ENCODE results near the gene RLIM. TPM values are rescaled to one million over a fixed set of nuclear protein-coding genes. Genes with fewer than 3 reads are reported as not detected.
A peak's percentile ranks its signal among the peaks of the same experiment; 100 is the strongest.

The RLIM gene
- total RNA-seq, 2 experiments from 2014 or later = 30.0 to 31.5 TPM

DNA sequence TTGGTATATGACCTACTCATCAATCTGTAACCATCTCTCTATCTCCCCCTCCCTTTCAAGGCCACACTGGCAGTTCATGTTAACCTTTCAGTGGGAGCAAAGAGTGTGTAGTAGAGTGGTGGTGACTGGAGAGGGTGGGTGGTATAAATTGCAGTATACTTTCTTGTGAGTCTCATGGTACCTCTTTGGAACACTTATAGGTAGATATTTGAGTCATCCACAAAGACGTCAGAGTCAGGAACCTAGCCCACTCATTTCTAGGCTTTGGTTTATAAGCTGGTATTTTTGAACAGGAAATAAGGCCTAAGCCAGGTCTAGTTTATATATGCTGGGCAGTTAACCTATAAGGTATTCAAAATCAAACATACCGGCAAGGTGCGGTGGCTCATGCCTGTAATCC is 36.3 kb downstream of the RLIM start:
- no peak overlapping the region for H3K27ac Mint-ChIP-seq
- DNase-seq = no peak
- POLR2A ChIA-PET = no interaction called here
- no peak overlapping the region for H3K4me3 Mint-ChIP-seq
- H3K27me3 Mint-ChIP-seq = no peaks in the 10 kb centered on the region
- H3K9me3 Mint-ChIP-seq = no peaks in the 10 kb centered on the region
- CTCF ChIA-PET = no interaction called here
- H3K36me3 Mint-ChIP-seq (ENCODE audit: low read depth) = peaks cover 2% of the 10 kb centered on the region
- peaks cover 4% of the 10 kb centered on the region for H3K4me1 Mint-ChIP-seq

DNA sequence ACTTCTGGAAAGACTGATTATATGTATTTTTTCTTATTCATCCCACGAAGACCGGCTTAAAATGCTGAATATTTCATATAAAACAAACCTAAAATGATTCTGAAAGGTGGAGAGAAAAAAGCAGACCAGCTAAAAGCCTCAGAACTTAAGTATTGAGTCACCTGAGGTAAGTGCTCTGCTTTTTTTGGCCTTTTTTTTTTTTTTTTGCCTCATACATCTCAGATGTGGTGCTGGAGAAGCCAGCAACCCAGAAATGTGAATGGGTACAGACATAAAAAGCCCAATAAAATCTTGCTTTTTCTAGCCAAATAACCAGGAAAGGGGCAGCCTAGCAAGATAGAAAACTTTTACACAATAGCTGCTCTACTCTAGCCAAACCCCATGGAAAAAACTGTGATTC is 57.0 kb downstream of the RLIM start:
- DNase-seq = no peak
- no peaks in the 10 kb centered on the region for H3K9me3 Mint-ChIP-seq
- ChIA-PET CTCF (no interaction called here), POLR2A (no interaction called here)
- H3K4me3 Mint-ChIP-seq = no peak overlapping the region
- H3K27ac Mint-ChIP-seq = no peak overlapping the region
- H3K27me3 Mint-ChIP-seq = no peaks in the 10 kb centered on the region
- no peaks in the 10 kb centered on the region for H3K4me1 Mint-ChIP-seq
- H3K36me3 Mint-ChIP-seq (ENCODE audit: low read depth) = no peaks in the 10 kb centered on the region

DNA sequence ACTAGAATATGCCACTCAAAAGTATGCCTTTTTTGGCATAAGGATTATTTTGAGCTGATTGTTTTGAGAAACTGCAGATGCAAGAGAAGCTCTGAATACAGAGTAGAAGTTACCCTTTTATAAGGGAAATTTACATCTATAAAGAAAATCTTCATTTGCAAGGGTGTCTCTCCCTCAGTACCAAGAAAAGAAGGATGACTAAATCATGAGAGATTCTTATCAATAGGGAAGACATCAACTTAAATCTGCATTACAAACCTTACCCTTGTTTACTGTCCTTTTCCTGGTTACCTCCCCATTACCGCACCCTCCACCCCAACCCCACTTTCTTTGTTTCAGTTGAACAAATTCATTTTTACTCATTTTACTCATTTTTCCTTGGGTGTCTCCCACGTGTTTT is 62.5 kb downstream of the RLIM start:
- H3K27me3 Mint-ChIP-seq = no peaks in the 10 kb centered on the region
- CTCF ChIA-PET = interaction anchor here (1.2 kb wide), 1 partner anchor 168 kb away, joined by 4 read pairs; no protein-coding TSS in a partner anchor
- H3K4me3 Mint-ChIP-seq = no peak overlapping the region
- H3K27ac Mint-ChIP-seq = no peak overlapping the region
- DNase-seq = no peak
- H3K9me3 Mint-ChIP-seq = no peaks in the 10 kb centered on the region
- H3K36me3 Mint-ChIP-seq (ENCODE audit: low read depth) = no peaks in the 10 kb centered on the region
- H3K4me1 Mint-ChIP-seq = peaks cover 7% of the 10 kb centered on the region
- POLR2A ChIA-PET = no interaction called here

DNA sequence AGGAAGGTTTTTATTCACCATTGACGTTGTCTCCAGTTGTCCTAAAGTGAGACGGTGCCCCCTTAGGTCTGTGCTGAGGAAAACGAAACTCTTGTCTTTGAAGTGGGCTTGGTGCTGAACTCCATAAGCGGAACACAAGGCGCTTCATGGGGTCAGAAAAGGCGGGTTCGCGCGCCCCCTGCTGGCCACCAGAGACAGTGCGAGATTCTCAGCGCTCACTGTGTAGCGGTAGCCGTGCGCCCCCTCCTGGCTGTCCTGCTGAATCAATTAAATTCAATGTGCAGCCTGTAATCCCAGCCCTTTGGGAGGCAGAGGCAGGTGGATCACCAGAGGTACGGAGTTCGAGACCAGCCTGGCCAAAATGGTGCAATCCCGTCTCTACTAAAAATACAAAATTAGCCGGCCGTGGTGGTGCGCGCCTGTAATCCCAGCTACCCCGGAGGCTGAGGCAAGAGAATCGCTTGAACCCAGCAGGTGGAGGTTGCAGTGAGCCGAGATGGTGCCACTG is 64.1 kb downstream of the RLIM start:
- H3K27ac Mint-ChIP-seq = no peak overlapping the region
- ChIA-PET CTCF (no interaction called here), POLR2A (no interaction called here)
- no peaks in the 10 kb centered on the region for H3K36me3 Mint-ChIP-seq (ENCODE audit: low read depth)
- DNase-seq = peak; percentile 83
- H3K9me3 Mint-ChIP-seq = no peaks in the 10 kb centered on the region
- H3K4me1 Mint-ChIP-seq = peaks cover 7% of the 10 kb centered on the region
- H3K4me3 Mint-ChIP-seq = no peak overlapping the region
- no peaks in the 10 kb centered on the region for H3K27me3 Mint-ChIP-seq

DNA sequence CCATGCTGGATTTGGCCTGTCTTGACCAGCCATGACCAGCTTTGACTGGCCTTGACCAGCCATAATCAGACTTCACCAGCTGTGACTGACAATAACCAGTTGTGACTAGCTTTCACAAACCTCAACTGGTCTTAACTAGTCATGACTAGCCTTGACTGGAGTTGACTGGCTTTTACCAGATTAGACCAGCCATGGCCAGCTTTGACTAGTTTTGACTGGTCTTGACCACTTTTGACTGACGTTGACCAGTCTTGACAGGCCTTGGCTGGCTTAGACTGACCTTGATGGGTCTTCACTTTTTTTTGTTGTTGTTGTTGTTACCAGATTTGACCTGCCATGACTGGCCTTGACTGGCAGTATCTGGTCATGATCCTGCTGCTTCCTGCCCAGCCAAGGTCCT is 67.4 kb downstream of the RLIM start:
- Mint-ChIP-seq H3K27ac (no peak overlapping the region), H3K4me3 (no peak overlapping the region), H3K9me3 (no peaks in the 10 kb centered on the region), H3K4me1 (peaks cover 6% of the 10 kb centered on the region), H3K36me3 (ENCODE audit: low read depth) (no peaks in the 10 kb centered on the region), H3K27me3 (no peaks in the 10 kb centered on the region)
- ChIA-PET POLR2A (interaction anchor here (0.6 kb wide), 1 partner anchor 727 kb away, joined by 3 read pairs; the partner anchor contains the start of gene UPRT), CTCF (interaction anchor here (0.9 kb wide), 1 partner anchor 9 kb away, joined by 3 read pairs; no protein-coding TSS in a partner anchor)
- DNase-seq = no peak

DNA sequence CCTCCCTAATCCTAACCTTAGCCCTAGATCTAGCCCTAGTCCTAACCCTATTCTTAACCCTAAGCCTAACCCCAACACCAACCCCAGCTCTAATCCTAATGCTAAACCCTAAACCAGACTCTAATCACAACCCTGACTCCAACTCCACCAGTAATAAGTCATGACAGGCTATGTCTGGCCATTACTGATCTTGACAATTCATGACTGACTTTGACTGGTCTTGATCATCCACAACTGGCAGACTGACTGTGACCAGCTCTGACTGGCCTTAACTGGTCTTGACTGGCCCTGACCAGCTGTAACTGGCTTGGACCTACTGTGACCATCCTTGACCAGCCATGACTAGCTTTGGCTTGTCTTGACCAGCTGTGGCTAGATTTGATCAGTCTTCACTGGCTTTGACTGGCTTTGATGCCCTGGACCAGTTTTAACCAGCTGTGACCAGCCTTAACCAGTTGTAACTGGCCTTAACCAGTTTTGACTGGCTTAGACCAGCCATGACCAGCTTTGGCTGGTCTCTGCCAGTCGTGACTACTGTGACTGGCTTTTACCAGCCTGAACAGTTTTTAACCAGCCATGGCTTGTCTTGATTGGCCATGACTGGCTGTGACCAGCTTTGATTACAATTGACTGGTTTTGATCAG is 68.4 kb downstream of the RLIM start:
- DNase-seq = no peak
- no peaks in the 10 kb centered on the region for H3K36me3 Mint-ChIP-seq (ENCODE audit: low read depth)
- POLR2A ChIA-PET = interaction anchor here (0.5 to 1.2 kb wide), 2 partner anchors 9 to 83 kb away, joined by 3 to 6 read pairs; no protein-coding TSS in a partner anchor

DNA sequence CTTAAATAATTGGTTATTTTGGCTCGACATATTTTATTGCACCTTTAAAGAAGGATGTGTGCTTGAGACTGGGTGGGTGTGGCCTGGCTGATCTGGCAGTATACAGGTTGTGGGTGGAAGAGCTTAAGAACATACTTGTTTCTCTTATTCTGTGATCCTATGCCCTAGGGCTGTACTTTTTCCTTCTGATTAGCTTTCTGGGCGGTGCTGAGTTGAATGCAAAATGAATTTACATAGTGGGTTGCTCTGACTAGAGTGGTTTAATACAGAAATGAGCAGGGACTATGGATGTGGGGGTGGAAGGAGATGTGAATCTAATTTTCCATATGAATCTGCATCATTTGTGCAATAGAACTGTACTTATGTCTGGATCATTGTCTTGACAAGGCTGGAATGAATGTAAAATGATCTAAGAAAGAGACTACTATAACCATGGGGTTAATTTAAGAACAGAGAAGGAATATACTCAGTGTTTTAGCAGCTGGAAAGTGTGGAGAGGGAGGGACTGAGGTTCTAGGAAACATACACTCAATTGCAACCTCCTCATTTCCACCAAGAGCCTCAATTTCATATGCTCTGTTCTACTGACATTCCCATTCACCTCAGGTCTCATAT is 73.7 kb downstream of the RLIM start:
- Mint-ChIP-seq H3K4me3 (no peak overlapping the region), H3K4me1 (peaks cover 18% of the 10 kb centered on the region), H3K36me3 (ENCODE audit: low read depth) (no peaks in the 10 kb centered on the region), H3K9me3 (no peaks in the 10 kb centered on the region), H3K27me3 (no peaks in the 10 kb centered on the region), H3K27ac (no peak overlapping the region)
- CTCF ChIA-PET = no interaction called here
- POLR2A ChIA-PET = no interaction called here
- DNase-seq = no peak

More for the DNA sequence above, 68.4 kb downstream of the RLIM start:
- Mint-ChIP-seq H3K27me3 (no peaks in the 10 kb centered on the region), H3K4me1 (peaks cover 3% of the 10 kb centered on the region), H3K27ac (no peak overlapping the region), H3K9me3 (no peaks in the 10 kb centered on the region), H3K4me3 (no peak overlapping the region)
- CTCF ChIA-PET = interaction anchor here (0.9 kb wide), 1 partner anchor 8 kb away, joined by 3 read pairs; no protein-coding TSS in a partner anchor

DNA sequence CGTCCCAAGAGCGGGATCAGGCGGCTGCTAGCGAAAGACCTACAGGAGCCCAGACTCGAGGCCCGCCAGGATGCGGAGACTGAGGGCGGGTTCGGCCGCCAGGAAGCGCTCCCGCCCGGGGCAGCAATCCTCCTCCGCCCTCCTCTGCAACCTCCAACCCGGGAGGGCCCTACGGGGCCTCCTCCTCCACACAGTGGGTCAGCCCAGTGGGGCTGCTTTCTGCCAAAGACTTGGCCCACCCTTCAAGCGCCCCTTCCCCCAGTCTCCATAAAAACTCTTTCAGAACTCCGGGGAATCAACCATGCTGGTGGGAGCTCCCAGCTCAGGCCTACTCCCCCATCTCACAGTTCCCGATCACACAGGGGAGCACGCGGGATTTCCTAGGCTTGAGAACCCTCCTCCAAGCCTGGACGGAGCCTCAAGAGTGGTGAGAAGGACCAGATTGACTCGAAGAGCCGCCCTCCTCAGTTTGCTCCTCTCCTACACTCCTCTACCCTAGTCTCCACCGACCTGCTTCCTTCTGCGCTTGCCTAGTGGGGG is 77.5 kb downstream of the RLIM start:
- CTCF ChIA-PET = no interaction called here
- Mint-ChIP-seq H3K27ac (peak overlapping the region; percentile 80), H3K36me3 (ENCODE audit: low read depth) (no peaks in the 10 kb centered on the region), H3K4me1 (peaks cover 38% of the 10 kb centered on the region), H3K9me3 (no peaks in the 10 kb centered on the region), H3K27me3 (no peaks in the 10 kb centered on the region), H3K4me3 (peak overlapping the region; percentile 64)
- POLR2A ChIA-PET = interaction anchor here (1.5 kb wide), 1 partner anchor 9 kb away, joined by 6 read pairs; no protein-coding TSS in a partner anchor
- DNase-seq = no peak

DNA sequence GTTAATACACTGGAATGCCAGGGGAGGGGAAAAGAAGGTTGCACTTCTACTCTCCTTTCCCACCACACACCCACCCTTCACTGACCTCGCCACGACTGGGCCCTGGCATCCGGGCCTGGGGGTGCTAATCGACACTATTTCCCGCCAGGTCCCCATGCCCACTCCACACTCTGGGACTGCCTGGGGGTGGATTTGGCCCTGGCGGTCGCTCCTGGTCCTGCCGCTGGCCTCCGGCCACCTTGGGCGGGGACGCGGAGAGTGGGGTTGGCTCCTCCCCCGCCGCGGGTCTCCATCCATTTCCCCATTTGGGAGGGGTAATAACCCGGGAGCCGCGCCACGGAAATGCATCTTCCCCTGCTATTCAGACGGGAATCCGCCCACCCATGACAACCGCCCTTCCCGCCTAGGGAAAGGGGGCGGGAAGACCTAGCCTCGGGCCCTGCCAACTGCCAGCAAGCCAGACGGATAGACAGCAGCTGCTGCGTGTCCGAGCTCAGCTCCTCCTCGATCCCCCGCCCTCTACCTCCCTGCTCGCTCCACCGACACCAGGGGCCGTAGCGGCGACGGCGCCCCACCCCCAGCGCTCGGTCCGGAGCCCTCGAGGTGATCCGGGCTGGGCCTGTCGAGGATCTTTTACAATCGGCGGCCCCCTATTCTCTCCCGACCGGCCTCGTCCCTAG is 78.1 kb downstream of the RLIM start:
- peaks cover 38% of the 10 kb centered on the region for H3K4me1 Mint-ChIP-seq
- peak overlapping the region; percentile 80 for H3K27ac Mint-ChIP-seq
- ChIA-PET POLR2A (interaction anchor here (1.5 kb wide), 1 partner anchor 10 kb away, joined by 6 read pairs; no protein-coding TSS in a partner anchor), CTCF (no interaction called here)
- H3K36me3 Mint-ChIP-seq (ENCODE audit: low read depth) = no peaks in the 10 kb centered on the region
- H3K27me3 Mint-ChIP-seq = no peaks in the 10 kb centered on the region
- DNase-seq = peak; percentile 37
- no peaks in the 10 kb centered on the region for H3K9me3 Mint-ChIP-seq
- peak overlapping the region; percentile 64 for H3K4me3 Mint-ChIP-seq

DNA sequence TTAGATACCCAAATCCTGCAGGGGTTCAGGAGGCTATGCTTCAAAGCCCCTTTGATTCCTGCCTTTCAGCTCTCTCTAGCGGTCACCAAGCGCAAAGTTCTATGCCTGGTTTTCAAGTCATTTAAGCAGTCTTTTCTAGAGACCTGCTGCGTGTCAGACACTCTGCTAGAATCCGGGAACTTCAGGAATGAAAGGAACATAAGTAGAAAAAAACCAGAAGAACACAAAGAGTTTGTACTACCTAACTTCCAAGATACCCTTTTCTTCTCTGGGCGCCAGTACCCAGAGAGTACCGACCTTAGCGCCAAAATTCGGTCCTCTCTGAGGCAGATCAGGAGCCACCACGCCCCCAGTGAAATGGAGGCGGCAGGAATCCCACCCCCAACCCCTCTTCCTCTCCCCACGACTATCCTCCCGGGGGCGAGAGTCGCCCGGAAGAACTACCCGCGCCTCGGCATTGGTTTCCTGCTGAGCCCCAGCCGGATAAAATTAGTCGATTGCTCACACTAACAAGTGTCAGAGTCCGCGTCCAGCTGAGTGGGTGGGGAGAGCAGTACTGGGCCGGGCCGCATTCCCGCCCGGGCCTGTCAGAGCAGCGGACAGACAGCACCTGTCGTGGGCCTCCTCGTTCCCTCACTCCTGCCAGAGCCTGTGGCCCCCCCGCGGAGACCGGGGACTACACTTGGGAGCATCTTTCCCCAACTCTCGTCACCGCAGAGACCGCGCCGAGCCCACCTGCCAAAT is 78.8 kb downstream of the RLIM start:
- DNase-seq = peak; percentile 42
- Mint-ChIP-seq H3K4me1 (peaks cover 36% of the 10 kb centered on the region), H3K4me3 (peak overlapping the region; percentile 64), H3K27me3 (no peaks in the 10 kb centered on the region), H3K36me3 (ENCODE audit: low read depth) (no peaks in the 10 kb centered on the region), H3K9me3 (no peaks in the 10 kb centered on the region), H3K27ac (peak overlapping the region; percentile 80)
- CTCF ChIA-PET = no interaction called here
- POLR2A ChIA-PET = interaction anchor here (1.5 kb wide), 1 partner anchor 10 kb away, joined by 6 read pairs; no protein-coding TSS in a partner anchor

Measured in activated CD4-positive, alpha-beta memory T cell treated with anti-CD3 and anti-CD28 coated beads, Interleukin-2, amount 10 ng/mL, durations not matched to agents 7 days and 5 days (primary cell).